Erythroblast (primary cell): Measurements from ENCODE around the gene ARL4A.
A peak's percentile ranks its signal among the peaks of the same experiment; 100 is the strongest.
"Not testable (repeated sequence)": the region's sequence is repeated elsewhere in the genome, so short reads cannot be mapped to it uniquely, and the experiment has no call there.

Experiments
- DNase-seq, 2 experiments: peaks; one replicate each; lab custom pipeline; 2025; lab: John Stamatoyannopoulos, UW
- GATA1 ChIP-seq: IDR thresholded peaks from 2 replicates; pipeline ENCODE4 v1.6.1; 2011; ENCODE audit warnings: low read depth, mild to moderate bottlenecking, control low read depth, low read length, moderate library complexity
- POLR2A ChIP-seq: IDR thresholded peaks from 2 replicates; pipeline ENCODE4 v1.6.1; 2011; ENCODE audit warnings: mild to moderate bottlenecking, low read length

Gene ARL4A

GRCh38 chr7:12648704-12649261 lies 38.6 kb upstream of the ARL4A start:
- TF ChIP-seq POLR2A = no peak
- TF ChIP-seq GATA1 = no peak
- no peak for DNase-seq

- TF ChIP-seq POLR2A (no peak), GATA1 (no peak)
- DNase-seq = no peak
These were observed 38.1 kb upstream of the ARL4A start for GRCh38 chr7:12649348-12649747.

- DNase-seq = no peak
- TF ChIP-seq POLR2A (no peak), GATA1 (no peak)
These were observed 37.4 kb upstream of the ARL4A start for GRCh38 chr7:12650080-12650479.

GRCh38 chr7:12653110-12653509 lies 34.3 kb upstream of the ARL4A start:
- no peak for TF ChIP-seq GATA1
- TF ChIP-seq POLR2A = no peak
- DNase-seq = no peak

GRCh38 chr7:12653518-12653917 lies 33.9 kb upstream of the ARL4A start:
- peak in 1 of 2 experiments; percentile 18 for DNase-seq

GRCh38 chr7:12655161-12655560 lies 32.3 kb upstream of the ARL4A start:
- no peak for DNase-seq

More at GRCh38 chr7:12653518-12653917, 33.9 kb upstream of the ARL4A start:
- TF ChIP-seq POLR2A = no peak
- TF ChIP-seq GATA1 = no peak

GRCh38 chr7:12660423-12660822 lies 27.0 kb upstream of the ARL4A start:
- DNase-seq = not testable (repeated sequence)

More at GRCh38 chr7:12655161-12655560, 32.3 kb upstream of the ARL4A start:
- TF ChIP-seq GATA1 (no peak), POLR2A (no peak)

- DNase-seq = not testable (repeated sequence)
These were observed 26.4 kb upstream of the ARL4A start for GRCh38 chr7:12660986-12661385.

- TF ChIP-seq POLR2A (no peak), GATA1 (no peak)
- no peak for DNase-seq
These were observed 25.9 kb upstream of the ARL4A start for GRCh38 chr7:12661581-12661980.

GRCh38 chr7:12670000-12670729 lies 17.3 kb upstream of the ARL4A start:
- no peak for DNase-seq
- TF ChIP-seq GATA1 = no peak
- TF ChIP-seq POLR2A = no peak

- TF ChIP-seq POLR2A (no peak), GATA1 (no peak)
- DNase-seq = no peak
These were observed 16.5 kb upstream of the ARL4A start for GRCh38 chr7:12670743-12671520.

- not testable (repeated sequence) for DNase-seq
These were observed 14.0 kb upstream of the ARL4A start for GRCh38 chr7:12673436-12673835.

GRCh38 chr7:12674053-12674452 lies 13.4 kb upstream of the ARL4A start:
- DNase-seq = no peak
- TF ChIP-seq POLR2A = no peak
- TF ChIP-seq GATA1 = no peak

- no peak for TF ChIP-seq GATA1
- no peak for TF ChIP-seq POLR2A
- DNase-seq = peak; percentile 70 to 75
These were observed 12.6 kb upstream of the ARL4A start for GRCh38 chr7:12674861-12675260.
